Subcutaneous abdominal adipose tissue (tissue), 5 donors: ENCODE results near the gene HOXD8.

Experiments
- H3K27ac ChIP-seq: one replicate; pipeline ENCODE4 v1.7.0; 2013; ENCODE audit warnings: low read depth, mild to moderate bottlenecking, inconsistent platforms, low read length, moderate library complexity
- H3K27me3 ChIP-seq, 5 donors: one replicate each; pipeline ENCODE4 v1.7.0; 2013; ENCODE audit warnings: low read length in 5 of 5, inconsistent platforms in 1 of 5; ENCODE audit not compliant: control insufficient read depth in 5 of 5, insufficient read depth in 4 of 5
- H3K36me3 ChIP-seq, 5 donors: one replicate each; pipeline ENCODE4 v1.7.0; 2013; ENCODE audit warnings: low read length in 5 of 5; ENCODE audit not compliant: control insufficient read depth in 5 of 5, insufficient read depth in 5 of 5
- H3K4me1 ChIP-seq, 5 donors: one replicate each; pipeline ENCODE4 v1.7.0; 2013; ENCODE audit warnings: low read length in 5 of 5, mild to moderate bottlenecking in 3 of 5, moderate library complexity in 1 of 5; ENCODE audit not compliant: control insufficient read depth in 5 of 5, insufficient read depth in 5 of 5
- H3K4me3 ChIP-seq, 5 donors: one replicate each; pipeline ENCODE4 v1.7.0; 2013; ENCODE audit warnings: low read length in 5 of 5, low read depth in 1 of 5
- H3K9ac ChIP-seq, 5 donors: one replicate each; pipeline ENCODE4 v1.7.0; 2013; ENCODE audit warnings: low read length in 5 of 5, mild to moderate bottlenecking in 4 of 5, moderate library complexity in 3 of 5
- H3K9me3 ChIP-seq, 5 donors: one replicate each; pipeline ENCODE4 v1.7.0; 2013; ENCODE audit warnings: low read length in 5 of 5; ENCODE audit not compliant: control insufficient read depth in 5 of 5
- donor health status: healthy.
- donor health status: healthy.
- donor health status: healthy.
- donor health status: healthy.
- donor health status: healthy.

Gene HOXD8

DNA sequence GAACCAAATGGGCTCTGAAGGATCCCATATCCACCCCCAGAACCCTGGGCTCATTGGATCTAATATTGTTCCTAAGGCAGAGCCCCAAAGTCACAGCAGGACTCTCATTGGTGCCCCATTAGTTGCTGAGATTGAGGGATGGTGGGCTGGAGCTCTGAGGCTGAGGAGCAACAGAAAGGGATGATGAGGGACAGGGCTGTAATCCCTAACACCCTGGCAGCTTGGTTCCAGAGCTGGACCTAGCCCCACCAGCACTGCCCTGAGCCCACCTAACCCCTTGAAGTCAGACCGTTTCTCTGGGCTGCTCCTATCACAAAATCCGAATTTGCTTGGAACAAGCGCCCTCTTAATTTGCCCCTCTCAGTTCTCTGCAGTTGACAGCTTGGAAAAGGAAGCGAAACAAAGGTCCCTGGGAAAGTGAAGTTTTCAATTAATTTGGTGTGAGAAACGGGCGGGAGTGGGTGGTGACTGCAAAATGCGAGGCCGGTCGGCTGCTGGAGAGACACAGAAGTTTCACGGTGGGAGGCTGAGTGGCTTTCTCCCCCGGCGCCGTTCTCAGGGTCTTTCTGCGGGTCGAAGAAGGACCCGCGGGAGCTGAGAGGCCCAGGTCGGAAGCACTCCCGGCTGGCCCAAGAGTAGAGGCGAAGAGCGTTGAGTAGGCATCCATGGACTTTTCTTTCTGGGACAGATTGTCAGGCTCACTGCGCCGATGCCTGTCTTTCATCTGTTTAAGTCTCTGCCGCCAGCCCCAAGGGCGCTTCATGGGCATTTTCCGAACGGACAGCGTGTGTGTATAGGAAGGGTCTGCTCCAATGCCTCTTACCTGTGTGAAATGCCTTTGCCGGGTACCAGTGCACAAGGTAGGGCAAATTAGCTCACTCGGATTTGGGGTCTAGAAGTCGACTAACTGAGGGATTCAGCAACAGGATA, 37.9 kb upstream of the HOXD8 start:
- Histone ChIP-seq H3K4me3 (no peak overlapping the region), H3K4me1 (peaks cover 2 to 30% (median 25%) of the 10 kb centered on the region in 5 donors), H3K9ac (no peak overlapping the region), H3K27me3 (peaks cover 77 to 95% (median 83%) of the 10 kb centered on the region in 5 donors), H3K36me3 (no peaks in the 10 kb centered on the region), H3K27ac (no peak overlapping the region), H3K9me3 (peaks cover 0 to 2% (median 0%) of the 10 kb centered on the region in 5 donors)

DNA sequence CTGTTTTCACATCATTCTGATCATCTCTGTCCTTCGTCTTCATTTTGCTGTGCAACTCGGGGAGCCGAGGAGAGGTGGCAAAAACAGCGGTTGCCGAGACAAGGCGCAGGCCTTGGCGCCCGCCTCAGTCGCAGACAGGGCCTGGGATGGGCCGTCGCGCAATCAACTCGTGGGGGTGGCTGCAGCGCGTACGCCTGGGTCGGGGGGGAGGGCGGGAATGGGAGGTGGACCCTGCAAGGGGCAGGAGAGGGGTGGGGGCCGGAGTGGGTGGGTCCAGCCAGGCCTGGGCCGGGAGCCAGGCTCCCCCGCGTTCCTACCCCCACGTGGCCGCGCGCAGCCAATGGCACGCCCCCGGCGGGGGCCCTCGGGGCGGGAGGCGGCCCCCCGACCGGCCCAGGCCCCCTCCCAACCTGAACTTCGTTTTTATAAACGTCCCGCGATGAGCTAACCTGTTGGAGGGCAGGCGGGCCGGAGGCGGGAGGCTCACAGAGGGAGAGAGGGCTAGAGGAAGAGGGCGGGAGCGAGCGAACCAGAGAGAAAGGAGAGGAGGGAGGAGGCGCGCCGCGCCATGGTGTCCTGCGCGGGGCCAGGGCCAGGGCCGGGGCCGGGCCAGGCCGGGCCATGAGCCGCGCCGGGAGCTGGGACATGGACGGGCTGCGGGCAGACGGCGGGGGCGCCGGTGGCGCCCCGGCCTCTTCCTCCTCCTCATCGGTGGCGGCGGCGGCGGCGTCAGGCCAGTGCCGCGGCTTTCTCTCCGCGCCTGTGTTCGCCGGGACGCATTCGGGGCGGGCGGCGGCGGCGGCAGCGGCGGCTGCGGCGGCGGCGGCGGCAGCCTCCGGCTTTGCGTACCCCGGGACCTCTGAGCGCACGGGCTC, 37.0 kb upstream of the HOXD8 start, which contains the start of gene HOXD13:
Gene HOXD13 (plus strand): TSS at position 452 of the 875 bp plus-strand sequence. CDS start 170 bp downstream, at position 622.
- H3K9me3 ChIP-seq: peaks cover 0 to 2% (median 0%) of the 10 kb centered on the region in 5 donors
- no peak within 1 kb of the TSS for H3K9ac ChIP-seq
- no peaks in the 10 kb centered on the region for H3K36me3 ChIP-seq
- H3K27ac ChIP-seq: no peak within 1 kb of the TSS
- H3K27me3 ChIP-seq: peaks cover 81 to 95% (median 85%) of the 10 kb centered on the region in 5 donors
- H3K4me3 ChIP-seq: peak within 1 kb of the TSS in 4 of 5 donors; percentile 32 to 64 (median 44)
- peaks cover 2 to 39% (median 34%) of the 10 kb centered on the region in 5 donors for H3K4me1 ChIP-seq

DNA sequence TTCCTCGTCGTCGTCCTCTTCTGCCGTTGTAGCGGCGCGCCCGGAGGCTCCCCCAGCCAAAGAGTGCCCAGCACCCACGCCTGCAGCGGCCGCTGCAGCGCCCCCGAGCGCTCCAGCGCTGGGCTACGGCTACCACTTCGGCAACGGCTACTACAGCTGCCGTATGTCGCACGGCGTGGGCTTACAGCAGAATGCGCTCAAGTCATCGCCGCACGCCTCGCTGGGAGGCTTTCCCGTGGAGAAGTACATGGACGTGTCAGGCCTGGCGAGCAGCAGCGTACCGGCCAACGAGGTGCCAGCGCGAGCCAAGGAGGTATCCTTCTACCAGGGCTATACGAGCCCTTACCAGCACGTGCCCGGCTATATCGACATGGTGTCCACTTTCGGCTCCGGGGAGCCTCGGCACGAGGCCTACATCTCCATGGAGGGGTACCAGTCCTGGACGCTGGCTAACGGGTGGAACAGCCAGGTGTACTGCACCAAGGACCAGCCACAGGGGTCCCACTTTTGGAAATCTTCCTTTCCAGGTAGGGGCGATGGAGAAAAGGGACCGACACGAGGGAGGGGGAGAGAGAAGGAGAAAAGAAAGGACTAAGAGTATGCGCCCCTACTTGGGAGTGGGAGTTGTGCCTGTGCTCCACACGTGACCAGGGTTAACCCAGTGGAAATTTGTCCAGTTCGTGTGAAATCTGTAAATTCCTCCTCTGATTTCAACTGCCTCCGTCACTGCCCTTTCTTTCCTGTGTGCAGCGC, 36.2 kb upstream of the HOXD8 start:
- Histone ChIP-seq H3K4me3 (peak overlapping the region in 4 of 5 donors; percentile 32 to 64 (median 44)), H3K9me3 (peaks cover 0 to 2% (median 0%) of the 10 kb centered on the region in 5 donors), H3K27ac (no peak overlapping the region), H3K27me3 (peaks cover 80 to 95% (median 85%) of the 10 kb centered on the region in 5 donors), H3K36me3 (no peaks in the 10 kb centered on the region), H3K4me1 (peaks cover 2 to 40% (median 34%) of the 10 kb centered on the region in 5 donors), H3K9ac (no peak overlapping the region)

DNA sequence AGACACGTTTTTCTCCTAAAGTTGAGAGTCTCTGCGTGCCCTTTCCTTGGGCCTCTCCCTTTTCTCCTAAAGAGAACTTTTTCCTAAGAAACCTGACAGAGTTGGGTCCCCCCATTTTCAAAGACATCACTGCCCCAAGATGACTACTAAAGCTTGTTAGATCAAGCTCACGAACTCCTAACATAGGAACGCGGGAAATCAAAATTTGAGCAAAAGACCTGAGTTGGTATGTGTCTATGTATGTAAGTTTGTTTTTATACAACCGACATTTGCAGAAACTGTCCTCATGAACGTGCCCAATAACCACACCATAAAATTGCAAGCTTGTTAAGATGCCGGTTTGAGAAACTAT, 35.6 kb upstream of the HOXD8 start:
- H3K9ac ChIP-seq: no peak overlapping the region
- no peaks in the 10 kb centered on the region for H3K36me3 ChIP-seq
- H3K27ac ChIP-seq: no peak overlapping the region
- H3K4me3 ChIP-seq: no peak overlapping the region
- H3K9me3 ChIP-seq: peaks cover 0 to 2% (median 0%) of the 10 kb centered on the region in 5 donors
- H3K27me3 ChIP-seq: peaks cover 82 to 95% (median 85%) of the 10 kb centered on the region in 5 donors
- H3K4me1 ChIP-seq: peaks cover 2 to 38% (median 32%) of the 10 kb centered on the region in 5 donors

DNA sequence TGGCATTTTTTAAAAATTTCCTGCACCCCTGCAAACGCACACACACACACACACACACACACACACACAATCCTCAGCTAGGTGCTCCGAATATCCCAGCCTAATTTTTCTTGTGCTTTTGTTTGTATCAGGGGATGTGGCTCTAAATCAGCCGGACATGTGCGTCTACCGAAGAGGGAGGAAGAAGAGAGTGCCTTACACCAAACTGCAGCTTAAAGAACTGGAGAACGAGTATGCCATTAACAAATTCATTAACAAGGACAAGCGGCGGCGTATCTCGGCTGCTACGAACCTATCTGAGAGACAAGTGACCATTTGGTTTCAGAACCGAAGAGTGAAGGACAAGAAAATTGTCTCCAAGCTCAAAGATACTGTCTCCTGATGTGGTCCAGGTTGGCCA, 35.2 kb upstream of the HOXD8 start:
- Histone ChIP-seq H3K4me3 (no peak overlapping the region), H3K27me3 (peaks cover 81 to 95% (median 85%) of the 10 kb centered on the region in 5 donors), H3K4me1 (peaks cover 2 to 42% (median 33%) of the 10 kb centered on the region in 5 donors)

DNA sequence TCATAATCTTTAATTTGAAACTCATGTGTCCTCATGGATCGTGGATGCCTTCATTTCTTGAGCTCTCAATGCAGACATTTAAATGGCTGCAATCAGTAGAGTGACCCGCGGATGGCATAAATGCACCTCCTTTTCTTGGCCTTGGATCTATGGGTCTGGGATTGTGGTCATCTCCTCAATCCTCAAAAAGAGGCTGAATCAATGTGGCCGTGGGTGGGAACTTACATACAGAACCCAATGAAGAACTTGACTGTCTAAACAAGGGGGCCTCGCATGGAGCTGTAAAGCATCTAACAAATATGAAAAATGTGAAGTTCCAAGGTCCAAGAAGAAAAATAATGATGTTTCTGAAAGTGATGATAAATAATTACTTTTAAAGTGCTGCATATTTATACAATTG, 34.1 kb upstream of the HOXD8 start:
- peaks cover 82 to 95% (median 85%) of the 10 kb centered on the region in 5 donors for H3K27me3 ChIP-seq
- no peak overlapping the region for H3K4me3 ChIP-seq
- no peak overlapping the region for H3K27ac ChIP-seq
- H3K9ac ChIP-seq: no peak overlapping the region
- no peaks in the 10 kb centered on the region for H3K36me3 ChIP-seq
- H3K4me1 ChIP-seq: peaks cover 2 to 51% (median 37%) of the 10 kb centered on the region in 5 donors
- H3K9me3 ChIP-seq: peaks cover 0 to 2% (median 0%) of the 10 kb centered on the region in 5 donors

More for the DNA sequence above, 35.2 kb upstream of the HOXD8 start:
- H3K9me3 ChIP-seq: peaks cover 0 to 2% (median 0%) of the 10 kb centered on the region in 5 donors
- H3K36me3 ChIP-seq: no peaks in the 10 kb centered on the region
- H3K27ac ChIP-seq: no peak overlapping the region
- H3K9ac ChIP-seq: no peak overlapping the region

DNA sequence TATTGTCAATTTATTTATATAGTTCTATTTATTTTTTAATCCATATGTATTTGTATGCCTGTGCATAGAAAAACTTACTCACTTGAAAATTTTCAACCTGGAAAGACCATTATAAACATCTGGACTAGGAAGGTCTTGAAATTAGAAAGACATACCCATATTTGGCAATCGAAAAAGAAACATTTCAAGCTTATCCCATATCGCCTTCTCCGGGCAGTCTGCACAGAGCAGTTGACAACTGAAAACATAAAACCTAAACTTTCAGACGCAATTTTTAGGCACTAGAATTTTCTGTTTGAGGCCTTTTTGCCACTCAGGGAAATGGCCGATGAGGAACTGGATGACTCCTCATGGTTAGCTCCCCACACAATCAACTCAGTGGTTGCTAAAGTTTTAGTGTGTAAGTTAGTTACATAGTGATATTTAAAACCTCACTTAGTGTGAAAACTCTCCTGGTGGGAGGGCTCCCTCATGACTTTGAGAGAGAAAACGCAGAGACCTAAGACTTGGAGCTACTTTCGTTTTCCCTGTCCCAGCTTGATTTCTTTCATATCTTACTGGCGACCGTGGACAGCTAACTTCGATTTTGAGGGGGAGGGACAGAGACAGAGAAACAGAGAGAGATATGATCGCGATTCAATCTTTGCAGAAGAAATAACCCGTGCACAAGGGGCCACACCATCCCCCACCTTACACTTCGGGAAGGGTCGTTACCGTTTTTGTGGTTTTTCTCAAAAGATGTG, 33.1 kb upstream of the HOXD8 start:
- H3K9me3 ChIP-seq: peaks cover 0 to 2% (median 0%) of the 10 kb centered on the region in 5 donors
- H3K4me3 ChIP-seq: peak overlapping the region; percentile 38 to 65 (median 58)
- H3K4me1 ChIP-seq: peaks cover 2 to 53% (median 39%) of the 10 kb centered on the region in 5 donors
- no peak overlapping the region for H3K9ac ChIP-seq
- no peaks in the 10 kb centered on the region for H3K36me3 ChIP-seq
- no peak overlapping the region for H3K27ac ChIP-seq
- H3K27me3 ChIP-seq: peaks cover 84 to 95% (median 87%) of the 10 kb centered on the region in 5 donors

DNA sequence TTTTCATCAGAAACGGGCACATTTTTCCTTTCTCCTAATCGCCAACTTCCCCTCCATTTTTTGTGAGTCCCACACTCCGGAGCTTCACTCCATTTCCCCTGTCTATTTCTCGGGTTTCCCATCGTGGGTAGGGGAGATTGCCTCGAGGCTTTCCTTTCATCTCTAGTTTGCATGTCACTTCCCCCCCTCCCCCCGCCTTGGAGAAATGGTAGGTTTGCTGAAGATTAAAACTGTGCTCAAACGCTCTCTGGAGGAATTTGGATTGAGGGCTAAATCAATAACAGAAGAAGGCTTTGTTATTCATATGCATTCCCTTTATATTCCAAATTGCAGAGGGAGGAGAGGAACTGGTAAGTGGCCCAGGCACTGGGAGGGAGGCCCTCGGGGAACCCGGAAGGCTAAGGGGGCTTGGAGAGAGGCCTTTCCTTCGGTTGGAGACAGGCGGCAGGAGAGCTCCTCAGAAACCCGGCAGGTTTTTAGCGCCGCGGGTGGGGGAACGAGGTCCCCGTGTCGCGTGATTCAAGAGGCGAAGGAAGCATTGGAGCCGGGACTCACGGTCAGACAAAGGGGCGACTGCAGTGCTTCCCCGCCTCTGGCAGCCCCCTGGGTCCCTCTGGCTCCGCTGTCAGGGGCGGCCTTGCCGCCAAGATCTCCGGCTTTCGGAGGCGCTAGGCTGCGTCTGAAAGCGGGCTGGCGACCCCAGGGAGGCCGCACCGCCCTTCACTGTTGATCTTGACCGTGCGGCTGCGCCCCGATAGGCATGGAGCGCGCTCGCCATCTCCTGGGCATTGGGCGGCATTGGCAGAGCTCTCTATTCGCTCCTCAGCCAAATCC, 32.3 kb upstream of the HOXD8 start:
- peaks cover 0 to 2% (median 0%) of the 10 kb centered on the region in 5 donors for H3K9me3 ChIP-seq
- no peak overlapping the region for H3K27ac ChIP-seq
- H3K9ac ChIP-seq: peak overlapping the region in 1 of 5 donors; percentile 45
- H3K36me3 ChIP-seq: no peaks in the 10 kb centered on the region
- peaks cover 84 to 95% (median 87%) of the 10 kb centered on the region in 5 donors for H3K27me3 ChIP-seq
- peak overlapping the region; percentile 38 to 65 (median 58) for H3K4me3 ChIP-seq
- H3K4me1 ChIP-seq: peaks cover 0 to 47% (median 35%) of the 10 kb centered on the region in 5 donors
